Endothelial cell of umbilical vein (primary cell): ENCODE data around the gene MPZ. TPM values are rescaled to one million over a fixed set of nuclear protein-coding genes. Genes with fewer than 3 reads are reported as not detected.

Experiments
- BruUV-seq: library from RNA; stranded (reverse); fragments of 400-500 nt; replicated peaks from 2 replicates; lab custom pipeline; 2021; lab: Mats Ljungman, UMichigan
- CTCF ChIA-PET: fragments of 300-600, 350-600 bp; sonication (Branson Sonifier 250); formaldehyde crosslinking; loops from one replicate; lab custom pipeline; 2021; ENCODE audit warnings: antibody characterized with exemption, inconsistent platforms; lab: Charles Lee
- POLR2A ChIA-PET: fragments of 300-600, 350-600 bp; sonication (Branson Sonifier 250); formaldehyde crosslinking; loops from one replicate; lab custom pipeline; 2021; ENCODE audit warnings: antibody characterized with exemption, inconsistent platforms; lab: Charles Lee
- DNase-seq: peaks from one replicate; pipeline ENCODE4 v3.0.0-alpha.2; 2011; ENCODE audit warnings: low read depth, low spot score
- FAIRE-seq: peaks from 2 replicates; lab custom pipeline; 2011; peaks lifted over from hg19 to GRCh38; lab: Jason Lieb, UNC
- H2AFZ ChIP-seq: 2 replicates; pipeline ENCODE4 v1.6.0; 2012; ENCODE audit warnings: low read depth, low read length, control low read depth, inconsistent platforms
- H3K27ac ChIP-seq: 2 replicates; pipeline ENCODE4 v1.5.1; 2011; ENCODE audit warnings: low read depth, mild to moderate bottlenecking, control low read depth, low read length, moderate library complexity; ENCODE audit not compliant: insufficient read depth
- H3K27me3 ChIP-seq, 2 experiments: 2 replicates each; pipeline versions ENCODE4 v1.6.0 to v1.6.1; 2011; ENCODE audit warnings: low read length in 2 of 2, mixed read lengths in 1 of 2; ENCODE audit not compliant: control insufficient read depth in 2 of 2, insufficient read depth in 2 of 2
- H3K36me3 ChIP-seq, 2 experiments: 2 replicates in 1 of 2; 3 replicates in 1 of 2; pipeline ENCODE4 v1.5.1; 2011; ENCODE audit warnings: low read length in 2 of 2, mild to moderate bottlenecking in 1 of 2, moderate library complexity in 1 of 2; ENCODE audit not compliant: control insufficient read depth in 2 of 2, insufficient read depth in 2 of 2; ENCODE audit errors: extremely low read depth in 1 of 2
- H3K4me1 ChIP-seq: 3 replicates; pipeline ENCODE4 v1.5.1; 2011; ENCODE audit warnings: mild to moderate bottlenecking, low read length; ENCODE audit not compliant: control insufficient read depth, insufficient read depth; ENCODE audit errors: extremely low read depth
- H3K4me2 ChIP-seq: 2 replicates; pipeline ENCODE4 v1.6.1; 2011; ENCODE audit warnings: low read length, control low read depth, mixed read lengths; ENCODE audit not compliant: insufficient read depth
- H3K4me3 ChIP-seq, 3 experiments: fragments of 200-600 bp in 1 of 3; sonication (generic), shearing (Covaris generic) in 1 of 3; replicated peaks in 1 of 3; 2 replicates each; pipeline ENCODE4 v1.5.1; 2011 to 2016; ENCODE audit warnings: control low read depth in 3 of 3, low read length in 3 of 3, mild to moderate bottlenecking in 2 of 3, inconsistent platforms in 1 of 3, low read depth in 1 of 3, moderate library complexity in 1 of 3; ENCODE audit not compliant: insufficient read depth in 1 of 3
- H3K79me2 ChIP-seq: 2 replicates; pipeline ENCODE4 v1.6.0; 2012; ENCODE audit warnings: low read length, inconsistent platforms; ENCODE audit not compliant: control insufficient read depth, insufficient read depth
- H3K9ac ChIP-seq: replicated peaks from 2 replicates; pipeline ENCODE3; 2011; ENCODE audit warnings: low read length, control low read depth; ENCODE audit not compliant: insufficient read depth; ENCODE audit errors: extremely low read depth
- H3K9me1 ChIP-seq: replicated peaks from 3 replicates; pipeline ENCODE4 v1.6.0; 2011; ENCODE audit warnings: mild to moderate bottlenecking, low read length; ENCODE audit not compliant: control insufficient read depth, insufficient read depth; ENCODE audit errors: extremely low read depth
- H3K9me3 ChIP-seq: replicated peaks from 2 replicates; pipeline ENCODE4 v1.5.1; 2012; ENCODE audit warnings: low read length, inconsistent platforms; ENCODE audit not compliant: control insufficient read depth, insufficient read depth
- H4K20me1 ChIP-seq: replicated peaks from 2 replicates; pipeline ENCODE3; 2011; ENCODE audit warnings: mild to moderate bottlenecking, low read length; ENCODE audit not compliant: control insufficient read depth, insufficient read depth; ENCODE audit errors: extremely low read depth
- EZH2 ChIP-seq: IDR thresholded peaks from 2 replicates; pipeline ENCODE4 v1.6.1; 2012; ENCODE audit warnings: borderline replicate concordance, low read depth, mild to moderate bottlenecking, moderate library complexity, low read length, inconsistent platforms; ENCODE audit not compliant: severe bottlenecking
- FOS ChIP-seq: IDR thresholded peaks from 2 replicates; pipeline ENCODE4 v1.6.1; 2011; ENCODE audit warnings: mild to moderate bottlenecking, low read length, moderate library complexity, borderline replicate concordance; ENCODE audit not compliant: insufficient read depth
- GATA2 ChIP-seq: IDR thresholded peaks from 2 replicates; pipeline ENCODE4 v1.7.0; 2011; ENCODE audit warnings: low read depth, mild to moderate bottlenecking, moderate library complexity, mixed read lengths, low read length; ENCODE audit not compliant: insufficient read length, insufficient read depth
- JUN ChIP-seq: IDR thresholded peaks from 2 replicates; pipeline ENCODE4 v1.6.1; 2011; ENCODE audit warnings: borderline replicate concordance, low read depth; ENCODE audit not compliant: insufficient read length, insufficient read depth
- MYC ChIP-seq: IDR thresholded peaks from one replicate; pipeline ENCODE4 v1.6.1; 2011; ENCODE audit warnings: mild to moderate bottlenecking, low read depth, low read length
- POLR2A ChIP-seq: IDR thresholded peaks from 2 replicates; pipeline ENCODE4 v1.6.1; 2012; ENCODE audit warnings: low read depth, mild to moderate bottlenecking, control low read depth, low read length
- POLR2AphosphoS5 ChIP-seq: IDR thresholded peaks from 2 replicates; pipeline ENCODE4 v1.6.1; 2012; ENCODE audit warnings: low read depth, mild to moderate bottlenecking, control low read depth, low read length, moderate library complexity; ENCODE audit not compliant: insufficient read depth
- dilution Hi-C: fragments of 300-500 bp; cut with MboI; formaldehyde crosslinking; loops from one replicate; pipeline ENCODE4 v1.15.0; 2019; ENCODE audit warnings: low sequenced_read_pairs; ENCODE audit not compliant: extremely low pct_ligation_motif_present
- intact Hi-C: fragments of 100-400 bp; cut with micrococcal nuclease; formaldehyde crosslinking; loops from one replicate; pipeline ENCODE4 v1.10.0; 2022
- polyA plus RNA-seq, 4 experiments: library from polyadenylated mRNA; depleted of rRNA in 3 of 4; stranded (reverse) in 3 of 4; unstranded in 1 of 4; fragments of >200 nt; gene quantifications; 2 replicates each; pipeline versions ENCODE4 v1.2.1 to v1.2.3, GENCODE V29; 2011 to 2012; ENCODE audit warnings: missing spikeins in 1 of 4
- total RNA-seq: library from RNA; stranded (reverse); gene quantifications from 2 replicates; pipeline ENCODE4 v1.2.3, GENCODE V29; 2021
- TF ChIP-seq, protein P1 (sequence below): IDR thresholded peaks from 2 replicates; pipeline ENCODE4 v1.6.1; 2011; ENCODE audit not compliant: insufficient read depth, insufficient read length
- TF ChIP-seq, protein P2 (sequence below), 2 donors: IDR thresholded peaks; 1 replicate in 1 of 2; 2 replicates in 1 of 2; pipeline ENCODE4 v1.5.1; 2011; ENCODE audit warnings: low read length in 2 of 2, mild to moderate bottlenecking in 2 of 2, moderate library complexity in 2 of 2, control low read depth in 1 of 2, inconsistent platforms in 1 of 2, low read depth in 1 of 2; ENCODE audit not compliant: insufficient read depth in 1 of 2; ENCODE audit errors: extremely low read depth in 1 of 2

The MPZ gene
- total and polyA plus RNA-seq, 2 donors (not counting 3 experiments of a cell fraction or from before 2014, with no cell fraction given), result 2.0 to 7.0 TPM

DNA sequence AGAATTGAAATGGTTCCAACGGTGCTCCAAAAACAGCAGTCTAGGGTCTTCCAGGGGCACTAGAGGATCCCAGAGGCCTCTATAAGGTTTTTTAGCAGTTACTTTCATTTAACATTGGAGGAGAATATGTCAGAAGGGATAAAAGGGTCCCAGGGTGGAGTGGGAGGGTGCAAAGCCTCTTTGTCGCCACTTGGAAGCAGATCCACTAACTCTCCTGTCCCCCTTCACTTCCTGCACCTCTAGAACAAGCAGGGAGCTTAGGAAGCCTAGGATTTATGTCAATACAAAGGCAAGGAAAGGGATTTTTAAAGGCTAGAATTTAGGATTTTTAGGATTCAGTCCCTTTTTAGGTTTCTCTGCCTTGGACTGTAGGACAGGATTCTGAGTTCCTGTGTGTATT is 42.9 kb downstream of the MPZ start:
- intact Hi-C loops, result no loop called here
- Histone ChIP-seq H3K9me1 (no peaks in the 10 kb centered on the region), H3K9me3 (no peaks in the 10 kb centered on the region), H3K9ac (no peak overlapping the region), H2AFZ (no peak overlapping the region), H3K36me3 (no peaks in the 10 kb centered on the region), H3K27me3 (peaks cover 5 to 14% of the 10 kb centered on the region in 2 experiments), H3K79me2 (no peaks in the 10 kb centered on the region), H4K20me1 (no peaks in the 10 kb centered on the region), H3K4me1 (no peaks in the 10 kb centered on the region), H3K4me2 (no peak overlapping the region), H3K4me3 (no peak overlapping the region), H3K27ac (no peak overlapping the region)
- CTCF ChIA-PET, result interaction anchor here (1.3 to 2.4 kb wide), 2 partner anchors 9 to 24 kb away, joined by 3 to 7 read pairs; no protein-coding TSS in a partner anchor
- FAIRE-seq, result no peak
- BruUV-seq, result no TSS peak
- no peak for TF ChIP-seq POLR2AphosphoS5
- no peak for TF ChIP-seq EZH2
- TF ChIP-seq GATA2, result no peak
- TF ChIP-seq, protein P1, sequence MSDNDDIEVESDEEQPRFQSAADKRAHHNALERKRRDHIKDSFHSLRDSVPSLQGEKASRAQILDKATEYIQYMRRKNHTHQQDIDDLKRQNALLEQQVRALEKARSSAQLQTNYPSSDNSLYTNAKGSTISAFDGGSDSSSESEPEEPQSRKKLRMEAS, result no peak
- TF ChIP-seq POLR2A, result no peak
- POLR2A ChIA-PET, result no interaction called here
- no peak for DNase-seq
- dilution Hi-C loops, result no loop called here

DNA sequence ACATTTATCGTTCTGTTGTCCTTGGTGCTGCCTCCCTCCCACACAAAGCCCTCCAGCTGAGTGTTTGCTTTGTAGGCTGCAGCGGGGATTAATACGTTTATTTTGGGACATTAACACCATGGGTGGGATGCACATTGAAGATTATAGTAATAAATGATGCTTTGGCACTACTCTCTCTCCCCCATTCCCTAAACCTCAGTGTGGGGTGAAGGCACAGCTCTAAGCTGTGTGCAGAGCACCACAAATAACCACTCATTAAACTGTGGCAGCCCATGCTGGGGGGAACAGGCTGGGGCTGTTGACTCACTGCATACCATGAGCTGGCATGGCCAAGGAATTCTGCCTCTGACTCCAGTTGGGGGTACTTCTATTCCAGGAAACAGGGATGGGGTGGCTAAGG is 43.6 kb downstream of the MPZ start:
- H3K9ac ChIP-seq, result no peak overlapping the region
- no peaks in the 10 kb centered on the region for H3K4me1 ChIP-seq
- intact Hi-C loops, result no loop called here
- CTCF ChIA-PET, result interaction anchor here (1.3 to 2.4 kb wide), 2 partner anchors 8 to 25 kb away, joined by 3 to 7 read pairs; no protein-coding TSS in a partner anchor
- no peak overlapping the region for H2AFZ ChIP-seq
- BruUV-seq, result no TSS peak
- FAIRE-seq, result no peak
- no peak overlapping the region for H3K27ac ChIP-seq
- TF ChIP-seq POLR2AphosphoS5 (no peak), MYC (no peak), POLR2A (no peak), FOS (no peak), JUN (no peak), EZH2 (no peak), GATA2 (no peak)
- TF ChIP-seq, protein P2, sequence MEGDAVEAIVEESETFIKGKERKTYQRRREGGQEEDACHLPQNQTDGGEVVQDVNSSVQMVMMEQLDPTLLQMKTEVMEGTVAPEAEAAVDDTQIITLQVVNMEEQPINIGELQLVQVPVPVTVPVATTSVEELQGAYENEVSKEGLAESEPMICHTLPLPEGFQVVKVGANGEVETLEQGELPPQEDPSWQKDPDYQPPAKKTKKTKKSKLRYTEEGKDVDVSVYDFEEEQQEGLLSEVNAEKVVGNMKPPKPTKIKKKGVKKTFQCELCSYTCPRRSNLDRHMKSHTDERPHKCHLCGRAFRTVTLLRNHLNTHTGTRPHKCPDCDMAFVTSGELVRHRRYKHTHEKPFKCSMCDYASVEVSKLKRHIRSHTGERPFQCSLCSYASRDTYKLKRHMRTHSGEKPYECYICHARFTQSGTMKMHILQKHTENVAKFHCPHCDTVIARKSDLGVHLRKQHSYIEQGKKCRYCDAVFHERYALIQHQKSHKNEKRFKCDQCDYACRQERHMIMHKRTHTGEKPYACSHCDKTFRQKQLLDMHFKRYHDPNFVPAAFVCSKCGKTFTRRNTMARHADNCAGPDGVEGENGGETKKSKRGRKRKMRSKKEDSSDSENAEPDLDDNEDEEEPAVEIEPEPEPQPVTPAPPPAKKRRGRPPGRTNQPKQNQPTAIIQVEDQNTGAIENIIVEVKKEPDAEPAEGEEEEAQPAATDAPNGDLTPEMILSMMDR (IDR thresholded peaks at IDR 0.05; ENCODE audit: extremely low read depth in 1 of 2, insufficient read depth in 1 of 2, low read depth in 1 of 2, low read length in 2 of 2), result no peak
- TF ChIP-seq, protein P1, result no peak
- H3K4me2 ChIP-seq, result no peak overlapping the region
- H3K9me1 ChIP-seq, result no peaks in the 10 kb centered on the region
- H3K79me2 ChIP-seq, result no peaks in the 10 kb centered on the region
- DNase-seq, result no peak
- no peak overlapping the region for H3K4me3 ChIP-seq
- H4K20me1 ChIP-seq, result no peaks in the 10 kb centered on the region
- dilution Hi-C loops, result no loop called here
- H3K36me3 ChIP-seq, result no peaks in the 10 kb centered on the region
- H3K9me3 ChIP-seq, result no peaks in the 10 kb centered on the region
- H3K27me3 ChIP-seq, result peaks cover 10 to 18% of the 10 kb centered on the region in 2 experiments
- POLR2A ChIA-PET, result no interaction called here
